Activated T-cell treated with anti-CD3 and anti-CD28 coated beads, Interleukin-2, amount 50 U/mL, for 24 hours (primary cell): Measurements from ENCODE around the gene DENND5A.
"Not testable (repeated sequence)": the region's sequence is repeated elsewhere in the genome, so short reads cannot be mapped to it uniquely, and the experiment has no call there.

Experiments
- DNase-seq: peaks from one replicate; pipeline ENCODE4 v3.0.0-alpha.2; 2020
- H3K27ac Mint-ChIP-seq: 2 replicates; pipeline ENCODE4 v1.8.0; 2020; ENCODE audit warnings: mild to moderate bottlenecking, mixed read lengths
- H3K27me3 Mint-ChIP-seq: 2 replicates; pipeline ENCODE4 v1.8.0; 2020; ENCODE audit warnings: mixed read lengths
- H3K36me3 Mint-ChIP-seq: 2 replicates; pipeline ENCODE4 v1.8.0; 2020; ENCODE audit warnings: low read depth, mixed read lengths
- H3K4me1 Mint-ChIP-seq: 2 replicates; pipeline ENCODE4 v1.8.0; 2020; ENCODE audit warnings: low read depth, mixed read lengths
- H3K4me3 Mint-ChIP-seq: 2 replicates; pipeline ENCODE4 v1.8.0; 2020; ENCODE audit warnings: mild to moderate bottlenecking, moderate library complexity, mixed read lengths
- H3K9me3 Mint-ChIP-seq: 2 replicates; pipeline ENCODE4 v1.8.0; 2020; ENCODE audit warnings: mixed read lengths

Gene DENND5A

DNA sequence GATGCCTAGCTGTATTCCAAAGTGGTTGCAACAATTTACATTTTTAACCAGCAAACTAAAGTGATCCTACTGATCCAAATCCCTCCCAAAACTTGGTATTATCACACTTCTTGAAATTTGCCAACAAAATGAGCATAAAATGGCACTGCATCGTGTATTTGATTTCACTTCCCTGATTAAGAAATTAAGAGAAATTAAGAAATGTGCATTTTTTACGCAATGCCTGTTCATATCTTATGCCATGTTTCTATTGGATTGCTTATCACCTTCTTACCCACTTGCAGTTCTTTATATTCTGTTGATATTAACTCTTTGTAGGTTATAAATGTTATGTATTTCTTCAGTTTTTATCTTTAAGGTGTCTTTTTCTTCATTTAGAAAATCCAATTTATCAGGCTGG, 80.6 kb downstream of the DENND5A start:
- Mint-ChIP-seq H3K4me3 (no peak overlapping the region), H3K27ac (no peak overlapping the region), H3K4me1 (no peaks in the 10 kb centered on the region), H3K36me3 (peaks cover 42% of the 10 kb centered on the region), H3K27me3 (no peaks in the 10 kb centered on the region), H3K9me3 (no peaks in the 10 kb centered on the region)
- DNase-seq, result no peak

DNA sequence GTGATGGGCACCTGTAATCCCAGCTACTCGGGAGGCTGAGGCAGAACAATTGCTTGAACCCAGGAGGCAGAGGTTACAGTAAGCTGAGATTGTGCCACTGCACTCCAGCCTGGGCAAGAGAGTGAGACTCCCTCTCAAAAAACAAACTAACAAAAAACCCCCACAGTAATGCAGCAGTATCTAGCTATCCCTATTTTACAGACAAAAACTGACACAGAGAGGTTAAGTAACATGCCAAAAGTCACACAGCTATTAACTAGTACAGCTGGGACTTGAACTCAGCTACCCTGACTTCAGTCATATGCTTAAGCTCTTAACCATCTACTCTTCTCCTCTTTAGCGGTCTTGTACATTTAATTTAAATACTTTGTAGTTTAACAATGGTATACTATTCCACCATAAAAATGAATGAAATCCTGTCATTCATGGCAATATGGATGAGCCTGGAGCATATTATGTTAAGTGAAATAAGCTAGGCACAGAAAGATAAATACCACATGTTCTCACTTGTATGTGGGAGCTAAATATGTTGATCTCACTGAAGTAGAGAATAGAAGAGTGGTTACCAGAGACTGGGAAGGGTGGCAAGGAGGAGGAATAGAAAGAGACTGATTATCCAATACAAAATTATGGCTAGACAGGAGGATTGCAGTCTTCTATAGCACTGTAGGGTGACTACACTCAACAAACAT, 82.8 kb downstream of the DENND5A start:
- Mint-ChIP-seq H3K4me1 (no peaks in the 10 kb centered on the region), H3K4me3 (no peak overlapping the region), H3K36me3 (peaks cover 42% of the 10 kb centered on the region), H3K9me3 (no peaks in the 10 kb centered on the region), H3K27me3 (no peaks in the 10 kb centered on the region), H3K27ac (no peak overlapping the region)
- DNase-seq, result no peak

DNA sequence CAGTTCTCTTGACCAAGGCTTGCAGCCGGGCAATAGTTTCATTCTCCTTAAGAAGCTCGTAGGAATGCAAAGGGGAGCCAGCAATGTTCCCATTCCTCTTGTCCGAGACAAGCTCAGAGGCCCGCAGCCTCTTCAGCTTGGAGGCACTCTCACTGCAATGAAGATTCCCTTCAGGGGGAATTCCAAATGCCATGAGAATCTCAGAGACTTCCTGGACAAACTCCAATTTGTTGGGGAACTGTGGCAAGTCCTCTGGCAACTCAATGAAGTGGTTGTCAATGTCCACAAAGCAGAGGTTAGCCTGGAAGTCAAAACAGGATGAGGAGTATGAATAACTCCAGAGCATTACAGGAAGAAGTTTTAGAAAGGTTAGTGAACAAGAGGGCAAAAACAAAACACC, 84.4 kb downstream of the DENND5A start:
- H3K36me3 Mint-ChIP-seq, result peaks cover 56% of the 10 kb centered on the region
- DNase-seq, result no peak
- H3K27me3 Mint-ChIP-seq, result no peaks in the 10 kb centered on the region

DNA sequence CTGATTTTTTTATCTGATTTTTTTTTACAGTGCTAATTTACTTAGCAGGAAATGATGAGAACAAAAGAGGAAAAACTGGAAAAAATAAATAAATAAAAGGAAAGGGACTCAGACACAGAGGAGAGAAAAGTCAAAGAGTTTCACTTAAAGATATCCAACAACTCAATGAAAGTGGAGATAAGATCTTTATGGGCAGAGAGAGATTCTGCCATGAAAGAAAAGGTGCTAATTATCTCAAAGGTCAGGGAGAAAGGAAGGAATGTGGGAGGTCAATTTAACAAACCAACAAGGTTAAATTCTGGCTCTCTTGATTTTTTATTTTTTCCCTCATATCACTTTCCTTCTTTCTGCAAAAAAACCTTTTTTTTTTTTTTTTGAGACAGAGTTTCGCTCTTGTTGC, 86.0 kb downstream of the DENND5A start:
- H3K9me3 Mint-ChIP-seq, result no peaks in the 10 kb centered on the region
- peaks cover 65% of the 10 kb centered on the region for H3K36me3 Mint-ChIP-seq
- H3K4me1 Mint-ChIP-seq, result peaks cover 8% of the 10 kb centered on the region
- no peak for DNase-seq
- no peaks in the 10 kb centered on the region for H3K27me3 Mint-ChIP-seq
- no peak overlapping the region for H3K4me3 Mint-ChIP-seq
- H3K27ac Mint-ChIP-seq, result no peak overlapping the region

More for the DNA sequence above, 84.4 kb downstream of the DENND5A start:
- Mint-ChIP-seq H3K9me3 (no peaks in the 10 kb centered on the region), H3K27ac (no peak overlapping the region), H3K4me1 (peaks cover 8% of the 10 kb centered on the region), H3K4me3 (no peak overlapping the region)

DNA sequence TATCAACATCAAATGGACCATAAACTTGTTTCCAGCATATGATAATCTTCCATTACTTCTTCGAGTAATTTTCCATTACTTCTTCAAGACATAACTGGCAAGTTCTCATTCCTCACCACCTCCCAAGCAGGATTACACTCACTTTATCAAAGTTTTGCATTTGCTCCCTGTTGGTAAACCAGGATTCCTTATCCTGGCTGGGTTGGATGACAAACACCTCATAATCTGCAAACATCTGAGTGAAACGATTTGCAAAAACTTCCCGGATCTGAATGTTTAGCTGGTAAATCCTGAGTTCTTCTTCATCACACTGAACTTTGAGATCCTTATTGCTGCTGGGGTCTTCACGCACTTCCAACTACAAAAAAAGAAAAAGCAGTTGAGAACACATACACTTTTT, 86.4 kb downstream of the DENND5A start:
- Mint-ChIP-seq H3K36me3 (peaks cover 65% of the 10 kb centered on the region), H3K4me3 (no peak overlapping the region), H3K9me3 (no peaks in the 10 kb centered on the region), H3K4me1 (peaks cover 8% of the 10 kb centered on the region), H3K27ac (no peak overlapping the region), H3K27me3 (no peaks in the 10 kb centered on the region)
- no peak for DNase-seq

DNA sequence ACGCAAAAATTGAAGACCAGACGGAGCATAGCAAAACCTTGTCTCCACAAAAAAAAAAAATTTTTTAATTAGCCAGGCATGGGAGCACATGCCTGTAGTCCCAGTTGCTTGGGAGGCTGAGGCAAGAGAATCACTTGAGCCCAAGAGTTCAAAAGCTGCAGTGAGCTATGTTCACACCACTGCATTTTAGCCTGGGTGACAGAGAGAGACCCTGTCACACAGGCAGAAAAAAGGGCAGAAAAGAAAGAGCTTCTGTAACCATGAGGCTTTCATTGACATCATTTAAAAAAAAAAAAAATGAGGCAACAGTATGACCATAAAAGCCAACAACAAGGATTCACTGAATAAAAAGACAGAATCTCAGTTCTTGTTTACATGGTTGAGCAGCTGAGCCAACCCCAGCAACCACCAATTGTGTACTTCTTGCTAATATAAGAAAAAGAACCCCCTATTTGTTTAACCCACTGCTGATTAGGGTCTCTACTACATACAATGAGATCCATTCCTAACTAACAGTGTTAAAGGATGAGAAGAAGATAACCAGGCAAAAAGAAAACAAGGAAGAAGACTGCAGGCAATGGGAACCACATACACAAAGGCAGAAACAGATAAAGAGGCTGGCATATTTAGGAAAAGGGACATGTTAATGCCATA, 87.6 kb downstream of the DENND5A start:
- H3K9me3 Mint-ChIP-seq, result no peaks in the 10 kb centered on the region
- no peak overlapping the region for H3K4me3 Mint-ChIP-seq
- H3K27me3 Mint-ChIP-seq, result no peaks in the 10 kb centered on the region
- H3K27ac Mint-ChIP-seq, result no peak overlapping the region
- peaks cover 74% of the 10 kb centered on the region for H3K36me3 Mint-ChIP-seq
- DNase-seq, result no peak
- peaks cover 8% of the 10 kb centered on the region for H3K4me1 Mint-ChIP-seq

DNA sequence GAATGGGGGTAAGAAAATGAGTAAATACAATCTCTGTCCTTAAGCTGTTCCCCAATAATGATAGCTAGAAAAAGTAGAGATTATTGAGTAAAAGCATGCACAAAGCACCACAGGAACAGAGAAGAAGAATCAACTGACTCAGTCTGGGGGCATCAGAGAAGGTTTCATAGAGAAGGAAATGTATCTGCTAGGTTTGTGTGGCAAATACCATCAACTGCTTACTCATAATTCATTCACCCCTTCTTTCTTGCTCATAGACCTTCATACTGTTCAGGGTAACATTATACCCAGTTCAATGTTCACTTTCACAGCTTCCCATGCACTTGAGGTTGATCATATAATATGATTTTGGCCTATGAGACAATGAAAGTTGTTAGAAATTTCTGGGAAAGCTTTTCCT, 88.6 kb downstream of the DENND5A start:
- no peak for DNase-seq
- Mint-ChIP-seq H3K9me3 (no peaks in the 10 kb centered on the region), H3K27ac (peak overlapping the region; percentile 44), H3K4me3 (no peak overlapping the region), H3K36me3 (peaks cover 84% of the 10 kb centered on the region), H3K4me1 (peaks cover 9% of the 10 kb centered on the region), H3K27me3 (no peaks in the 10 kb centered on the region)

DNA sequence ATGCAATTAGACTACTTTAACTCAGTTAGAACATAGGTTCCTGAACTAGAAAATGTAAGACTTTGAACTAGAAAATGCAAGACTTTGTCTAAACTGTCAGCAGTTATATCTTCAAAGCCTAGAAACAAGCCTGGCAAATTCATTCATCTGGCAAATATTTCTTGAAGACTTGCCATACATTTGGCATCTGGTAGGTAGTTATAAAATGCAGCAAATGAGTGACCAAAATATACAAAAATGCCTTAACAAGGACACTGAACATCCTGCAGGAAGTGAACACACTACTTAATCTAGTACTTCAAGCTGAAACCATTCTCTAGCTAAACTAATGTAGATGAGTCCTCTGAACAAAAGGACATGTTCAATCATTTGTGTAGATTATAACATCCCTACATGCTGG, 89.0 kb downstream of the DENND5A start:
- Mint-ChIP-seq H3K4me1 (peaks cover 9% of the 10 kb centered on the region), H3K36me3 (peaks cover 86% of the 10 kb centered on the region), H3K9me3 (no peaks in the 10 kb centered on the region), H3K27ac (peak overlapping the region; percentile 44), H3K4me3 (no peak overlapping the region), H3K27me3 (no peaks in the 10 kb centered on the region)
- DNase-seq, result no peak

DNA sequence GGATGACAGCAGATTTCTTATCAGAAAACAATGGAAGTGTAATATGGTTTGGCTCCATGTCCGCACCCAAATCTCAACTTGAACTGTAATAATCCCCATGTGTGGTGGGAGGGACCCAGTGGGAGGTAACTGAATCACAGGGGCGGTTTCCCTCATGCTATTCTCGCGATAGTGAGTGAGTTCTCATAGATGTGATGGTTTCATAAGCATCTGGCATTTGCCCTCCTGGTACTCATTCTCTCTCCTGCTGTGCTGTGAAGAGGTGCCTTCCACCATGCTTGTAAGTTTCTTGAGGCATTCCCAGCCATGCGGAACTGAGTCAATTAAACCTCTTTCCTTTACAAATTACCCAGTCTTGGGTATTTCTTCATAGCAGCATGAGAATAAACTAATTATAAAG, 92.8 kb downstream of the DENND5A start:
- Mint-ChIP-seq H3K36me3 (peaks cover 82% of the 10 kb centered on the region), H3K4me1 (peaks cover 23% of the 10 kb centered on the region), H3K9me3 (no peaks in the 10 kb centered on the region), H3K4me3 (no peak overlapping the region), H3K27me3 (no peaks in the 10 kb centered on the region), H3K27ac (no peak overlapping the region)
- DNase-seq, result no peak

DNA sequence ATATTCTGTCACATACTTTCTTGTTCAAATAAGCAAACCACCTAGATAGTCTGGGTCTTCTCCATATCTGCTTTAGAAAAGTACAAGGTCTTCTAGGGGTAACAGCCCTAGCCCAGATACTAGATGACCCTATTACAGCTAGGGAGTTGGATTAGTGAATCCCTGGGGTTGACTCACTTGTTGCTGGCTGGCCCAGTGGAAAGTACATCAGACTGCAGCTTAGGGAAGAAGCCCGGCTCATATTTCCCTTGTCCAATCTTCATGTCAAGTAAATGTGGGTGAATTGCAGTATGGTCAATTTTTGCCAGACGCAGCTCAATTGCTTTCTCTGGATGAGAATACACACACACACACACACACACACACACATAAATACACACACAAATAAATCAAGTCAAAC, 94.7 kb downstream of the DENND5A start:
- peaks cover 17% of the 10 kb centered on the region for H3K4me1 Mint-ChIP-seq
- H3K27ac Mint-ChIP-seq, result no peak overlapping the region
- no peaks in the 10 kb centered on the region for H3K27me3 Mint-ChIP-seq
- no peaks in the 10 kb centered on the region for H3K9me3 Mint-ChIP-seq
- H3K36me3 Mint-ChIP-seq, result peaks cover 74% of the 10 kb centered on the region
- H3K4me3 Mint-ChIP-seq, result no peak overlapping the region
- DNase-seq, result no peak

DNA sequence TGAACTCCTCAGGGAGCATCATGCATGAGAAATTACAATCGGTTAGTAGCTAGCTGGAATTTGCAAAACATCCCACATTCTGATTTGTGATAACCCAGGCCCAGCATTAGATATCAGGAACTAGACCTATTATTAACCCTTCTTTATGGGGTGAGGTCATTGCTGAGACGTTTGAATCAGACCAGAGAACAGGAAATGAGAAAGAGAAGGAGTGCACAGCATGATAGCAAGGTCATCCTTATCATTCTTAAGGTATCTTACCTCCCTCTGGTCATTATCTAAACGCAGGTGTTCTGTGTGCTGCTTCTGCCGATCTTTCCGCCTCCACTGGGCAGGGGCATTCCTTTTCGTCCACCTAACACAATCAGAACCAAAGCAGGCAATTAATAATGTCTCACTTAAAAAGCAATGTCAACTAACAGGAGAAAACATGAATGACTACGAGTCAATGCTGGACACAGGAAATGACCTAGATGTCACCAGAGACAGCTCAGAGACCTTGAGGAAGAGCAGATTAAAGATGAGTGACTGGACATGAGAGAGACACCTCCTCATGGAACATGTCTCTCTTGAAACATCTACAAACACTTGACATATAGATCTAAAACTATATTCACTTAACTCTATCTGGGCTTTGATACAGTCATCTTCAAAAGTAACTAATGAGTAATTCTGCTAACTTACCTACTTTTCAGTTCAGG, 95.4 kb downstream of the DENND5A start:
- peak overlapping the region; percentile 8 for H3K27ac Mint-ChIP-seq
- no peaks in the 10 kb centered on the region for H3K27me3 Mint-ChIP-seq
- H3K4me3 Mint-ChIP-seq, result no peak overlapping the region
- no peaks in the 10 kb centered on the region for H3K9me3 Mint-ChIP-seq
- peaks cover 68% of the 10 kb centered on the region for H3K36me3 Mint-ChIP-seq
- H3K4me1 Mint-ChIP-seq, result peaks cover 17% of the 10 kb centered on the region
- DNase-seq, result no peak

DNA sequence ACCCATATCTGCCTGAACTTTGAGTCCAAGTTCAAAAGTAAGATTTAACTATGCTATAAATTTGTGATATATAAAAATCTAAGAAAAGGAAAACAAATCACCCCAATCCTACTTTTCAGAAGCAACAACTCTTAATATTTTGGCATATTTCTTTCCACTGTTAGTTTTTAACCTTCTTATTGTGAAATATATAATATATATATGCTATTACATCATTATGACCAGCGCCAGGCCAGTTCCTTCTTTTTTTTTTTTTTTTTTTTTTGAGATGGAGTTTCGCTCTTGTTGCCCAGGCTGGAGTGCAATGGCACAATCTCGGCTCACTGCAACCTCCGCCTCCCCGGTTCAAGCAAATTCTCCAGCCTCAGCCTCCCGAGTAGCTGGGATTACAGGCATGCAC, 103.2 kb downstream of the DENND5A start:
- peaks cover 31% of the 10 kb centered on the region for H3K4me1 Mint-ChIP-seq
- DNase-seq, H3K4me3 Mint-ChIP-seq: not testable (repeated sequence)

DNA sequence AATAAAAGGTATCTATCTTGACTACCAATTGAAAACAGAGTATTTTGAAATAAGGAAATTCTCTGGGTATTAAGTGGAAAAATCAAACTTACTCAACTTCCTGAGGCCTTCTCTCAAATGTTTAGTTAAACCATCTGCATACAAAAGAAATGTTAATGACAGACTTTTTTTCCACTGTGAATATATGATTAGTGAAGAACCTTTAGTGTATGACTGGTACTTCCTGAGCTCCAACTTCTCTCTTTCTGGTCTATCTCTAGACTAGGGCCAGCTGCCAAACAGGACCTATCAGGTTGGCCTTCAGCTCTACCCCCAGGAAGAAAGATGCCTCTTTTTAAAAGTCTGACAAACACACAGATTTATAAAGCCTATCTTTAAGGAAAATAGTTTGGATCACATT, 105.0 kb downstream of the DENND5A start:
- Mint-ChIP-seq H3K27me3 (no peaks in the 10 kb centered on the region), H3K4me1 (peaks cover 30% of the 10 kb centered on the region), H3K9me3 (no peaks in the 10 kb centered on the region), H3K36me3 (peaks cover 47% of the 10 kb centered on the region), H3K4me3 (peak overlapping the region; percentile 36), H3K27ac (peak overlapping the region; percentile 87)
- no peak for DNase-seq

More for the DNA sequence above, 103.2 kb downstream of the DENND5A start:
- H3K27me3 Mint-ChIP-seq, H3K9me3 Mint-ChIP-seq, H3K27ac Mint-ChIP-seq: not testable (repeated sequence)
- peaks cover 52% of the 10 kb centered on the region for H3K36me3 Mint-ChIP-seq

DNA sequence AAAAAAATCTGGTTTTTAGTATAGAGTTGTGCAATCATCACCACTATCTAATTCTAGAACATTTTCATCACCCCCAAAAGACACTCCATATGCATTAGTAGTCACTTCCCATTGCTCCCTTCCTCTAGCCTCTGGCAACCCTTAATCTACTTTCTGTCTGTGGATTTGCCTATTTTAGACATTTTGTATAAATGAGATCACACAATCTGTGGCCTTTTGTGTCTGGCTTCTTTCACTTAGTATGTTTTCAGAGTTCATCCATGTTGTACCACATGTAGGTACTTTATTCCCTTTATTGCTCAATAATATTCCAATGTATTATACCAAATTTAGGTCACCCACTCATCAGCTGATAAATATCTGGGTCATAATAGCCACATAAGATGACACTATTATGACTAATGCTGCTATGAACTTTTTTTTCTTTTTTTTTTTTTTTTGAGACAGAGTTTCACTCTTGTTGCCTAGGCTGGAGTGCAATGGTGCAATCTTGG, 106.2 kb downstream of the DENND5A start:
- no peaks in the 10 kb centered on the region for H3K27me3 Mint-ChIP-seq
- peak overlapping the region; percentile 89 for H3K27ac Mint-ChIP-seq
- peaks cover 47% of the 10 kb centered on the region for H3K36me3 Mint-ChIP-seq
- no peak overlapping the region for H3K4me3 Mint-ChIP-seq
- no peak for DNase-seq
- H3K9me3 Mint-ChIP-seq, result no peaks in the 10 kb centered on the region
- H3K4me1 Mint-ChIP-seq, result peaks cover 30% of the 10 kb centered on the region

DNA sequence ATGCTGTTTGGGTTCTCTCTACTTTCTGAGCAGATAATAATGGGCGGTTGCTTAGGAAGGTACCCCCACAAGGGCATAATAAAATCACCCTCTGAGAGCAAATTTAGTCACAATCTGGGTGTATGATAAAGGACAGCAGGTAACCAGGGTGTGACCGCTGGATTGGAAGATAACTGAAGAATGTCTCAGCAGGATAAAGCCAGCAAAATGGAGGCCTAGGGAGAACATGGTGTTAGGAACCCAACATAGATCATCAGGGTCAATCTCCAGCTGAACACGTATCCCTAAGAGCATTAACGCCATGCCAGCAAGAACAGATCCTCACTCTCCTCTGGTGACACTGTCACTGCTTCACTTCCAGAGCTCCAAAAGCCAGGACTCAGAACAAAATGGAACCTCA, 109.2 kb downstream of the DENND5A start:
- Mint-ChIP-seq H3K4me1 (peaks cover 26% of the 10 kb centered on the region), H3K27ac (no peak overlapping the region), H3K27me3 (no peaks in the 10 kb centered on the region), H3K9me3 (no peaks in the 10 kb centered on the region), H3K4me3 (no peak overlapping the region), H3K36me3 (peaks cover 54% of the 10 kb centered on the region)
- no peak for DNase-seq
